Measurements from ENCODE around the gene COQ5. TPM values are rescaled to one million over a fixed set of nuclear protein-coding genes. Genes with fewer than 3 reads are reported as not detected.
"Not testable (repeated sequence)": the region's sequence is repeated elsewhere in the genome, so short reads cannot be mapped to it uniquely, and the experiment has no call there.

The COQ5 gene
- total RNA-seq, 1 donor from 2014 or later, result 28.0 TPM

- no peaks in the 10 kb centered on the region for H3K9me3 Mint-ChIP-seq
- H3K4me1 Mint-ChIP-seq, result peaks cover 51% of the 10 kb centered on the region
- DNase-seq, result no peak
- intact Hi-C loops (cut with micrococcal nuclease), result loop anchor here (10.0 kb wide), 1 partner anchor 1257 kb away; the partner anchor contains the start of gene RHOF
- peak overlapping the region; percentile 96 for H3K4me3 Mint-ChIP-seq
- peak overlapping the region; percentile 89 for H3K27ac Mint-ChIP-seq
- no peaks in the 10 kb centered on the region for H3K27me3 Mint-ChIP-seq
- peaks cover 53% of the 10 kb centered on the region for H3K36me3 Mint-ChIP-seq (ENCODE audit: low read depth)
Observed at GRCh38 chr12:120537856-120538220, 8.9 kb upstream of the COQ5 start.

GRCh38 chr12:120536064-120536791 is 7.3 kb upstream of the COQ5 start:
- peak overlapping the region; percentile 96 for H3K4me3 Mint-ChIP-seq
- H3K27me3 Mint-ChIP-seq, result no peaks in the 10 kb centered on the region
- H3K36me3 Mint-ChIP-seq (ENCODE audit: low read depth), result peaks cover 46% of the 10 kb centered on the region
- no peaks in the 10 kb centered on the region for H3K9me3 Mint-ChIP-seq
- intact Hi-C loops (cut with micrococcal nuclease), result loop anchor here (10.0 kb wide), 1 partner anchor 1259 kb away; the partner anchor contains the start of gene RHOF
- DNase-seq, result peak; percentile 79
- peaks cover 48% of the 10 kb centered on the region for H3K4me1 Mint-ChIP-seq
- H3K27ac Mint-ChIP-seq, result peak overlapping the region; percentile 8

- H3K4me1 Mint-ChIP-seq, result peaks cover 44% of the 10 kb centered on the region
- DNase-seq, result peak; percentile 86
- H3K9me3 Mint-ChIP-seq, result no peaks in the 10 kb centered on the region
- intact Hi-C loops (cut with micrococcal nuclease), result loop anchor here (2.0 to 10.0 kb wide), 4 partner anchors 38 to 1260 kb away; partner anchors contain the start of genes DYNLL1, GATC, RHOF and SRSF9
- H3K36me3 Mint-ChIP-seq (ENCODE audit: low read depth), result peaks cover 38% of the 10 kb centered on the region
- H3K4me3 Mint-ChIP-seq, result peak overlapping the region; percentile 96
- H3K27me3 Mint-ChIP-seq, result no peaks in the 10 kb centered on the region
- H3K27ac Mint-ChIP-seq, result peak overlapping the region; percentile 96
Observed at GRCh38 chr12:120534703-120535655, 6.0 kb upstream of the COQ5 start.

GRCh38 chr12:120534203-120534702 is 5.3 kb upstream of the COQ5 start, which contains the start of gene RNF10:
RNF10 (plus strand) TSS chr12:120534356; CDS start chr12:120534812, 456 bp downstream.
- H3K4me1 Mint-ChIP-seq, result peaks cover 45% of the 10 kb centered on the region
- H3K36me3 Mint-ChIP-seq (ENCODE audit: low read depth), result peaks cover 33% of the 10 kb centered on the region
- peak; percentile 94 for DNase-seq
- H3K4me3 Mint-ChIP-seq, result peak within 1 kb of the TSS; percentile 96
- peak within 1 kb of the TSS; percentile 96 for H3K27ac Mint-ChIP-seq
- no peaks in the 10 kb centered on the region for H3K27me3 Mint-ChIP-seq
- intact Hi-C loops (cut with micrococcal nuclease), result loop anchor here (2.0 to 10.0 kb wide), 4 partner anchors 37 to 1261 kb away; partner anchors contain the start of genes DYNLL1, GATC, RHOF and SRSF9
- H3K9me3 Mint-ChIP-seq, result no peaks in the 10 kb centered on the region

- Mint-ChIP-seq H3K4me3 (no peak overlapping the region), H3K27me3 (no peaks in the 10 kb centered on the region), H3K36me3 (ENCODE audit: low read depth) (peaks cover 23% of the 10 kb centered on the region), H3K9me3 (no peaks in the 10 kb centered on the region), H3K4me1 (peaks cover 35% of the 10 kb centered on the region), H3K27ac (peak overlapping the region; percentile 53)
- DNase-seq, result no peak
- intact Hi-C loops (cut with micrococcal nuclease), result loop anchor here (10.0 kb wide), 1 partner anchor 1262 kb away; the partner anchor contains the start of gene RHOF
Observed at GRCh38 chr12:120532701-120533238, 3.8 kb upstream of the COQ5 start.

- H3K36me3 Mint-ChIP-seq (ENCODE audit: low read depth); H3K9me3 Mint-ChIP-seq; H3K27me3 Mint-ChIP-seq; DNase-seq: not testable (repeated sequence)
- Mint-ChIP-seq H3K4me3 (peak overlapping the region; percentile 99), H3K4me1 (peaks cover 17% of the 10 kb centered on the region), H3K27ac (peak overlapping the region; percentile 99)
- intact Hi-C loops (cut with micrococcal nuclease), result loop anchor here (10.0 kb wide), 1 partner anchor 1264 kb away; the partner anchor contains the start of gene RHOF
Observed at GRCh38 chr12:120530418-120530761, 1.4 kb upstream of the COQ5 start.

- peak overlapping the region; percentile 99 for H3K27ac Mint-ChIP-seq
- intact Hi-C loops (cut with micrococcal nuclease), result loop anchor here (2.0 to 10.0 kb wide), 2 partner anchors 91 to 1265 kb away; partner anchors contain the start of genes COX6A1 and RHOF
- peak overlapping the region; percentile 99 for H3K4me3 Mint-ChIP-seq
- peaks cover 14% of the 10 kb centered on the region for H3K4me1 Mint-ChIP-seq
- H3K27me3 Mint-ChIP-seq, result no peaks in the 10 kb centered on the region
- H3K36me3 Mint-ChIP-seq (ENCODE audit: low read depth), result peaks cover 6% of the 10 kb centered on the region
- DNase-seq, result peak; percentile 65
- no peaks in the 10 kb centered on the region for H3K9me3 Mint-ChIP-seq
Observed at GRCh38 chr12:120529641-120530417, 871 bp upstream of the COQ5 start.

GRCh38 chr12:120522568-120522967 is 6.4 kb downstream of the COQ5 start:
- intact Hi-C loops (cut with micrococcal nuclease), result no loop called here
- Mint-ChIP-seq H3K4me3 (no peak overlapping the region), H3K36me3 (ENCODE audit: low read depth) (peaks cover 8% of the 10 kb centered on the region), H3K9me3 (no peaks in the 10 kb centered on the region), H3K4me1 (no peaks in the 10 kb centered on the region), H3K27ac (no peak overlapping the region), H3K27me3 (no peaks in the 10 kb centered on the region)
- no peak for DNase-seq

GRCh38 chr12:120519324-120519723 is 9.6 kb downstream of the COQ5 start:
- DNase-seq; H3K27ac Mint-ChIP-seq; H3K27me3 Mint-ChIP-seq; H3K4me3 Mint-ChIP-seq; H3K4me1 Mint-ChIP-seq; intact Hi-C loops (cut with micrococcal nuclease); H3K9me3 Mint-ChIP-seq: not testable (repeated sequence)
- H3K36me3 Mint-ChIP-seq (ENCODE audit: low read depth), result peaks cover 19% of the 10 kb centered on the region

- no peak for DNase-seq
- Mint-ChIP-seq H3K4me1 (no peaks in the 10 kb centered on the region), H3K27ac (no peak overlapping the region), H3K27me3 (no peaks in the 10 kb centered on the region), H3K36me3 (ENCODE audit: low read depth) (peaks cover 17% of the 10 kb centered on the region), H3K4me3 (no peak overlapping the region), H3K9me3 (no peaks in the 10 kb centered on the region)
- intact Hi-C loops (cut with micrococcal nuclease), result no loop called here
Observed at GRCh38 chr12:120515496-120515895, 13.5 kb downstream of the COQ5 start.

GRCh38 chr12:120514002-120514401 is 15.0 kb downstream of the COQ5 start:
- Mint-ChIP-seq H3K27me3 (no peaks in the 10 kb centered on the region), H3K4me3 (no peak overlapping the region), H3K36me3 (ENCODE audit: low read depth) (peaks cover 21% of the 10 kb centered on the region), H3K9me3 (no peaks in the 10 kb centered on the region), H3K27ac (no peak overlapping the region), H3K4me1 (no peaks in the 10 kb centered on the region)
- DNase-seq, result no peak
- intact Hi-C loops (cut with micrococcal nuclease), result no loop called here

- no peak for DNase-seq
- Mint-ChIP-seq H3K4me3 (no peak overlapping the region), H3K9me3 (no peaks in the 10 kb centered on the region), H3K27ac (no peak overlapping the region), H3K36me3 (ENCODE audit: low read depth) (peaks cover 30% of the 10 kb centered on the region), H3K27me3 (no peaks in the 10 kb centered on the region), H3K4me1 (no peaks in the 10 kb centered on the region)
- intact Hi-C loops (cut with micrococcal nuclease), result no loop called here
Observed at GRCh38 chr12:120508537-120508936, 20.4 kb downstream of the COQ5 start.

GRCh38 chr12:120504587-120504986 is 24.4 kb downstream of the COQ5 start:
- H3K36me3 Mint-ChIP-seq (ENCODE audit: low read depth), result peaks cover 44% of the 10 kb centered on the region
- intact Hi-C loops (cut with micrococcal nuclease), result no loop called here
- H3K27me3 Mint-ChIP-seq, result no peaks in the 10 kb centered on the region
- H3K27ac Mint-ChIP-seq, result no peak overlapping the region
- no peak overlapping the region for H3K4me3 Mint-ChIP-seq
- peaks cover 5% of the 10 kb centered on the region for H3K4me1 Mint-ChIP-seq
- no peak for DNase-seq
- no peaks in the 10 kb centered on the region for H3K9me3 Mint-ChIP-seq

All from activated CD4-positive, alpha-beta T cell treated with anti-CD3 and anti-CD28 coated beads, Interleukin-2, amount 10 ng/mL, durations not matched to agents 24 days and 14 days (primary cell).